ENCODE results near the gene PARD3. TPM values are rescaled to one million over a fixed set of nuclear protein-coding genes. Genes with fewer than 3 reads are reported as not detected.

Gene PARD3
- total RNA-seq, 1 experiment from 2014 or later: 46.3 TPM

DNA sequence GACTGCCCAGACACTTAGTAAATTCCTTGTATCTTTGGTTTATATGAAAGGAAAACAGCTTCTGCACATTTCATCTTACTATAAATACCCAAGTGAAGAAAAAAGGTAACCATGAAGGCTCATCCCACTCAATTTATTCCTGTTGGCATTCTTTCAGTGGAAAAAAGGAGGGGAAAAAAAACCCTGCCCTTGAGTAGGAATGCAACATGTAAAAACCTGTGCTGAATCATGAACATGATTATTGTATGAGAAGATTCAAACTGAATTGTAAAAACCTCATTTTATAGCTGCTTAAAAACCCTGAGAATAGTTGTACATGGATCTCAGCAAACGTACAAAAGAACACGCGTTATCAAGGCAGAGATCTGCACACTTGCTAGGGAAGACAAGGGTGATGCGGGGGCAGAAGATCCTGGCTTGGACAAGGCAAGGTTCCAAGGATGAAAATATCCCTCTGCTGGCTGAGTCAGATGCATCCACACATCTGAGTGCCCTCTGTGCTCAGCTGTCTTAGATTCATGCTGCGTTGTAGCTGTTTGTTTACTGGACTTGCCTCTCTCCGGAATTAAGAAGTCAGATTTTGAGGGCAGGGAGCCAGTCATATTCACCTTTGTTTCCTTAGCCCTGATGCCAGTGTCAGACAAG is 658.2 kb downstream of the PARD3 start:
- H3K9me2 ChIP-seq (ENCODE audit: insufficient read depth): no peaks in the 10 kb centered on the region
- RAD21 ChIA-PET (ENCODE audit: low non-redundant PET in 1 of 2, low total read pairs in 2 of 2, uncharacterized antibody in 2 of 2, unreplicated experiment in 2 of 2): no interaction called here
- H3K79me2 ChIP-seq (ENCODE audit: insufficient read depth, low read length): no peaks in the 10 kb centered on the region
- ATAC-seq: no peak
- no peak overlapping the region for H3K4me2 ChIP-seq (ENCODE audit: low read length)
- no peak overlapping the region for H2AFZ ChIP-seq (ENCODE audit: low read depth, low read length, poor library complexity, severe bottlenecking)
- no TSS peak for BruUV-seq (replicated peaks)
- CTCF ChIA-PET: no interaction called here
- no peak overlapping the region for H3K27ac ChIP-seq (ENCODE audit: low read depth, low read length)
- TF ChIP-seq FOSL1 (IDR thresholded peaks at IDR 0.05; ENCODE audit: low read depth) (no peak), EZH2phosphoT487 (IDR thresholded peaks at IDR 0.05; ENCODE audit: borderline replicate concordance) (no peak), EZH2 (IDR thresholded peaks at IDR 0.05) (no peak), SP1 (IDR thresholded peaks at IDR 0.05; ENCODE audit: low read depth) (no peak), TCF7L2 (IDR thresholded peaks at IDR 0.05; ENCODE audit: borderline replicate concordance, extremely low read depth, insufficient read depth, insufficient read length) (no peak), POLR2A (IDR thresholded peaks at IDR 0.05; ENCODE audit: borderline replicate concordance, extremely low read depth, insufficient read depth, insufficient read length) (no peak), EGR1 (IDR thresholded peaks at IDR 0.05; ENCODE audit: low read depth) (no peak), POLR2AphosphoS5 (IDR thresholded peaks at IDR 0.05; ENCODE audit: low read depth, low read length) (no peak), ZFX (IDR thresholded peaks at IDR 0.05) (no peak), ZNF274 (IDR thresholded peaks at IDR 0.05; ENCODE audit: low read depth, low read length) (no peak), SIN3A (IDR thresholded peaks at IDR 0.05; ENCODE audit: low read depth) (no peak), YY1 (IDR thresholded peaks at IDR 0.05; ENCODE audit: extremely low read depth, insufficient replicate concordance, low read depth, low read length) (no peak), CBX3 (IDR thresholded peaks at IDR 0.05; ENCODE audit: low read depth) (no peak), SRF (IDR thresholded peaks at IDR 0.05; ENCODE audit: low read depth) (no peak), RAD21 (IDR thresholded peaks at IDR 0.05; ENCODE audit: low read depth) (no peak), CEBPB (IDR thresholded peaks at IDR 0.05; ENCODE audit: low read depth) (no peak)
- TF ChIP-seq, protein P1, sequence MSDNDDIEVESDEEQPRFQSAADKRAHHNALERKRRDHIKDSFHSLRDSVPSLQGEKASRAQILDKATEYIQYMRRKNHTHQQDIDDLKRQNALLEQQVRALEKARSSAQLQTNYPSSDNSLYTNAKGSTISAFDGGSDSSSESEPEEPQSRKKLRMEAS (IDR thresholded peaks at IDR 0.05): no peak
- TF ChIP-seq, protein P2, sequence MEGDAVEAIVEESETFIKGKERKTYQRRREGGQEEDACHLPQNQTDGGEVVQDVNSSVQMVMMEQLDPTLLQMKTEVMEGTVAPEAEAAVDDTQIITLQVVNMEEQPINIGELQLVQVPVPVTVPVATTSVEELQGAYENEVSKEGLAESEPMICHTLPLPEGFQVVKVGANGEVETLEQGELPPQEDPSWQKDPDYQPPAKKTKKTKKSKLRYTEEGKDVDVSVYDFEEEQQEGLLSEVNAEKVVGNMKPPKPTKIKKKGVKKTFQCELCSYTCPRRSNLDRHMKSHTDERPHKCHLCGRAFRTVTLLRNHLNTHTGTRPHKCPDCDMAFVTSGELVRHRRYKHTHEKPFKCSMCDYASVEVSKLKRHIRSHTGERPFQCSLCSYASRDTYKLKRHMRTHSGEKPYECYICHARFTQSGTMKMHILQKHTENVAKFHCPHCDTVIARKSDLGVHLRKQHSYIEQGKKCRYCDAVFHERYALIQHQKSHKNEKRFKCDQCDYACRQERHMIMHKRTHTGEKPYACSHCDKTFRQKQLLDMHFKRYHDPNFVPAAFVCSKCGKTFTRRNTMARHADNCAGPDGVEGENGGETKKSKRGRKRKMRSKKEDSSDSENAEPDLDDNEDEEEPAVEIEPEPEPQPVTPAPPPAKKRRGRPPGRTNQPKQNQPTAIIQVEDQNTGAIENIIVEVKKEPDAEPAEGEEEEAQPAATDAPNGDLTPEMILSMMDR (IDR thresholded peaks at IDR 0.05 in 2 of 3, conservative IDR thresholded peaks at IDR 0.05 in 1 of 3; ENCODE audit: borderline replicate concordance in 1 of 3, insufficient read depth in 1 of 3, low read depth in 2 of 3, low read length in 2 of 3): no peak
- TF ChIP-seq, protein P3, sequence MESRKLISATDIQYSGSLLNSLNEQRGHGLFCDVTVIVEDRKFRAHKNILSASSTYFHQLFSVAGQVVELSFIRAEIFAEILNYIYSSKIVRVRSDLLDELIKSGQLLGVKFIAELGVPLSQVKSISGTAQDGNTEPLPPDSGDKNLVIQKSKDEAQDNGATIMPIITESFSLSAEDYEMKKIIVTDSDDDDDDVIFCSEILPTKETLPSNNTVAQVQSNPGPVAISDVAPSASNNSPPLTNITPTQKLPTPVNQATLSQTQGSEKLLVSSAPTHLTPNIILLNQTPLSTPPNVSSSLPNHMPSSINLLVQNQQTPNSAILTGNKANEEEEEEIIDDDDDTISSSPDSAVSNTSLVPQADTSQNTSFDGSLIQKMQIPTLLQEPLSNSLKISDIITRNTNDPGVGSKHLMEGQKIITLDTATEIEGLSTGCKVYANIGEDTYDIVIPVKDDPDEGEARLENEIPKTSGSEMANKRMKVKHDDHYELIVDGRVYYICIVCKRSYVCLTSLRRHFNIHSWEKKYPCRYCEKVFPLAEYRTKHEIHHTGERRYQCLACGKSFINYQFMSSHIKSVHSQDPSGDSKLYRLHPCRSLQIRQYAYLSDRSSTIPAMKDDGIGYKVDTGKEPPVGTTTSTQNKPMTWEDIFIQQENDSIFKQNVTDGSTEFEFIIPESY (IDR thresholded peaks at IDR 0.05; ENCODE audit: extremely low read depth, insufficient replicate concordance, low read length): no peak
- TF ChIP-seq, protein P4, sequence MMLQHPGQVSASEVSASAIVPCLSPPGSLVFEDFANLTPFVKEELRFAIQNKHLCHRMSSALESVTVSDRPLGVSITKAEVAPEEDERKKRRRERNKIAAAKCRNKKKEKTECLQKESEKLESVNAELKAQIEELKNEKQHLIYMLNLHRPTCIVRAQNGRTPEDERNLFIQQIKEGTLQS (IDR thresholded peaks at IDR 0.05): no peak
- no peak for DNase-seq (ENCODE audit: low read depth, low spot score)
- intact Hi-C loops (cut with micrococcal nuclease): no loop called here
- no peak overlapping the region for H3K9ac ChIP-seq (ENCODE audit: low read length)
- H4K20me1 ChIP-seq (ENCODE audit: insufficient read depth): no peaks in the 10 kb centered on the region
- no peaks in the 10 kb centered on the region for H3K4me1 ChIP-seq (ENCODE audit: control insufficient read depth in 1 of 2, insufficient read depth in 2 of 2, low read length in 2 of 2)
- H3K27me3 ChIP-seq (ENCODE audit: insufficient read depth, low read length): no peaks in the 10 kb centered on the region
- H3K9me3 ChIP-seq (ENCODE audit: control insufficient read depth in 1 of 2, insufficient read depth in 1 of 2, low read depth in 1 of 2, low read length in 2 of 2): no peaks in the 10 kb centered on the region
- POLR2A ChIA-PET: no interaction called here
- no peaks in the 10 kb centered on the region for H3K36me3 ChIP-seq (ENCODE audit: control insufficient read depth in 1 of 2, insufficient read depth in 2 of 2, low read length in 2 of 2)
- H3K4me3 ChIP-seq (replicated peaks in 1 of 2; ENCODE audit: low read depth in 1 of 2, low read length in 2 of 2): no peak overlapping the region

All from HCT116 (cell line).